ENCODE data around the gene GP1BB.

GP1BB gene

DNA sequence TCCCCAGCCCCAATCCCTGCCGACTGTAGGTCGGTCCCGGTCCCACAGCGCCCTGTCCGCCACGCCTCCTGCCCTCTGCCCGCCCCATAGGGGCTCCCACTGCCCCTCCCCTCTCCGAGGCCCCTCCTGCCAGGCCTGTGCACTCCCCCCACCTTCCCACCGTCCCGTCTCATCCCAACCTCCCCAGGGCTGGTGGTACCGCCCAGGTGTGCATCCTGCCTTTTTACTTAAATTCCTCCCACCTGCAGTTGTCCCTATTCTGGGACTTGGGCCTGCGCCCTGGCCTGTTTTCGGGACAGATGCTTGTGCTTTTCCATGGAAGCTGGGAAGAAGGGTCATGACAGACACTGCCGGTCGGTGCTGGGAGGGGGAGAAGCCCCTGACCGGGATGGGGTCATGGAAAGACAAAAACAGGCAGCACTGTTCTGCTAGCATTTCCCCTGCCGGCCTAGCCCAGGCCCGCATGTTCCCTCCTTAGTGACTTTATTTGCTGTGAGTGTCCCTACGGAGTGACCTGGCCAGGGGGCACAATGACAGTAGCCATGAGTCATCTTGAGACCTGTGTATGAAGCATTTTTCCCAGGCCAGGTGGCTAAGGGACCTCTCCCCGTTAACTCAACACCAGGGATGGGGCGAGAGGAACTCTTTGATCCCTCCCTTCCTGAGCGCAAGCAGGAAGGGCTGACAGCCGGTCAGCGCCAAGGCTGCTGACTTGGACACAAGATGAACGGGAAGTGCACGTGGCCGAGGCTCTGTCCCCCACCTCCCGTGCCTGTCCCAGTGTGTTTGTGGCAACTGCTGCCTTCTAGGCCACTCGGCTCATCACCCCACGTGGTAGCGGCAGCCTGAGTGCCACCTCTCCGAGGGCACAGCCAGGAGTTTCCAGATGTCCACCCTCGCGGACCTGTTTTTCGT, 44.3 kb downstream of the GP1BB start:
- no peak for DNase-seq

DNA sequence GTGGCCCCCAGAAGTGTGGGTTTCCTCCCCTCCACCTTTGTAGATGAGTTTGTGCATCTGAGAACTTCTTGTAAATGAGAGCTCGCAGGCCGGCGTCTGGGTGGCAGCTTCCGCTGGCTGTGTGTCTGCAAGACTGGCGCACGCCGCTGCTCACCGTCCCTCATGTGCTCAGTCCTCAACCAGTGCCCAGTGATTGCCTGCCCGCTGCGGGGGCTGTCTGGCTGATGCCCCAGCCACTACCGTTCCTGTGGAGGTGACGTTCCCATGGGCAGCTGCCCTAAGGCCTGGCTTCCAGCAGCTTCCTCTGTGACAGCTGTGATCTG, 46.0 kb downstream of the GP1BB start:
- no peak for DNase-seq

DNA sequence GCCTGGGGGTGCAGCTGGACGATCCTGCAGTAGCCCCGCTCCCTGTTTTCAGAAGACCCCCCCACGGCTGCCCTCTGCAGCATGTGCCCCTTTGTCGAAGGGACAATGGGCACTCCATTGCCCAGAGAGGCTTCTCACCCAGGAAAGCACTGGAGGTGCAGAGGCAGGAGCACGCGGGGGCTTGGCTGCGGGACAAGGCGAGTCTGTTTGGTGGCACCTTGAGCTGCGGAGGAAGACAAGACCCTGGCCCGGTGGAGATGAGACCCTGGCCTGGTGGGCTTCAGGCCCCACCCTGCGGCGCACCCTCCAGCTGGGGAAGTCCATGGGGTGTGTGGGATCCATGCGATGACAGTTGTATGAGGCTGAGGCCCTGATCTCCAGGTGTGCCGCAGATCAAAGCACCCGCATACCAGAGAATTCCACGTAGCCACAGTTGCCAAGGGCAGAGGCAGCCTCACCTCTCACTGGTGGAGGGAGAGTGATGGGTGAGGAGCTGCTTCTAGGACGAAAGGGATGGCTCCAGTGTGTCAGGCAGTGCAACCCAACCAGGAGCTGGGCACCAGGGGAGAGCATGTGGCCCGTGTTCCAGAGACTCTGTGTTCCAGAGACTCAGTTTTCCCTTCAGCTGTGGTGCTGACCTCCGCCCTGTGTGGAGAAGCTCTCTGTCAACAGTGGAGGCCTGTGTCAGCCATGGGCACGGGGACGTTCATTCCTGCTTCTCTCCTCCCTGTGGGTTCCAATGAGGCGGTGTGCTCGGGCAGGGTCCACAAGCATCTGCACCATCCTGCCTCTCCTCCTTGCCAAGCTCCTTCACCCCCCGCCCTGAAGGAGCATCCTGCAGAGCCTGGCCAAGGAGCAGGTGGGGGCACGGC, 47.2 kb downstream of the GP1BB start:
- no peak for DNase-seq

DNA sequence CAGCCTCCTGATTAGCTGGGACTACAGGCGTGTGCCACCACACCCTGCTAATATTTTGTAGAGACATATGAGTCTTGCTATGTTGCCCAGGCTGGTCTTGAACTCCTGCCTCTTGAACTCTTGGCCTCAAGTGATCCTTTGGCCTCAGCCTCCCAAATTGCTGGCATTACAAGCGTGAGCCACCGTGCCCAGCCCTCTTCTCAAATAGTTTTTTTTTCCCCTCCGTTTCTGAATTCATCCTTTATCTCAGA, 49.0 kb downstream of the GP1BB start:
- DNase-seq: no peak

DNA sequence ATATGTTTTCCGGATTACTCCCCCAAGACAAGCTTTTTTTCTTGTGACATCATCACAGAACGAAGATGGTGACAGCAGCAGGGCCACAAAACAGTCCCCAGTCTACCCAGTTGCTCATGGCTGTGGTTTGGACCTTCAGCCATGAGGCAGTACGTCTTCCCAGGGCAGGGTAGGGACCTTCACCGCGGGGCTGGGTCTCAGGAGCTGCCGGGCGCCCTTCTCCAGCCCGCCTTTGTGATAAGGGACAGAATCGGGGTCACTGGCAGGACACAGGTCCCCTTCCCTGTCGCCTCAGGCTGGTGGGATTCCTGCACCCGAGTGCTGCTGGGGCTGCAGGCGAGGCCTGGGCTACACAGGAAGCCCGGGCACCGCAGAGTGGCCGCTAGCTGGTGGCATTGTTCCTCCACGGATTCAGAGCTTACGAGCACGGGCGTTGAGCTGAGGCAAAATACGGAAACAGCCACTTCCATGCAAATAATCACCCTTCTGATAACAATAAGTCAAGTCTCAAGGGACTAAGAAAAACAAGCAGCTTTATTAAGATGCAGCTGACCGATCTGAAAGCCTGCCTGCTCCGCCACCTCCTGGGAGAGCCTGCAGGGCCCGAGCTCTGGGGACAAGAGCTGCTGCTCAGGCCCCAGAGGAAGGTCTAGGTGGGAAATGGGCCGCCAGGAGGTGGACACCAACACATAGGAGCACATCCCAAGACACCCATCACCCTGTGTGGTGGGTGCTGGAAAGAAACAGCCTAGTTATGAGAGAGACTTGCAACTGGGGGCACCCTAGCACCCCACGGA, 49.5 kb downstream of the GP1BB start:
- DNase-seq: no peak

DNA sequence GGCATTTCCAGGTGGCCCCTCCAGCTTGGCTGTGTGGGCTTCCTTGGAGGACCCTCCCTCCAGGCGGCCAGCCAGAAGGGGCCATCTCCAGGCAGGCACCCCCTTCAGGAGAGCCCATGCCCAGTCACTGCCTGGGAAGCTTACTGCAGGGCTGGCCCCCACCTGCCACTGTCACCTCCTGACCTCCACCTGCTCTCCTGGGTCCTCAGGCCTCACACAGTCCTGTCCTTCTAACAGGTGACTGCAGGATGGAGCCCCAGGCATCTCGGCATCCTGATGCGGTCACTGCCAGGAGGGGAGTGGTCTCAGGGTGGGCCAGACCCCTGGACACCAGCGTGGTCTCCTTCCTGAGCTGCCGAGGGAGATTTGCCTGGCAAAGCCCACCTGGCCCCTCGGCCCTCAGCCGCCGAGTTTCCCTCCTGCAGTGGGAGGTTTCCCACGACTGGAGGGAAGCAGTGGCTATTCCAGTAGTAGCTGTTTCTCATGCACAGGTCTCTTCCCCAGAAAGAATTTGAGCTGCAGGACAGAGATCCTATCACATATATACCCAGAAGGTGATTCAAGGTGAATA, 50.2 kb downstream of the GP1BB start:
- no peak for DNase-seq

All from fibroblast of upper back skin (primary cell).